GM21786 (cell line): Measurements from ENCODE around the gene TUBA4B.

ENCODE experiments used
- ATAC-seq: cut with Tn5 transposase; IDR thresholded peaks from one replicate; pipeline ENCODE4 v1.9.1; 2021; ENCODE audit not compliant: unreplicated experiment

The TUBA4B gene

DNA sequence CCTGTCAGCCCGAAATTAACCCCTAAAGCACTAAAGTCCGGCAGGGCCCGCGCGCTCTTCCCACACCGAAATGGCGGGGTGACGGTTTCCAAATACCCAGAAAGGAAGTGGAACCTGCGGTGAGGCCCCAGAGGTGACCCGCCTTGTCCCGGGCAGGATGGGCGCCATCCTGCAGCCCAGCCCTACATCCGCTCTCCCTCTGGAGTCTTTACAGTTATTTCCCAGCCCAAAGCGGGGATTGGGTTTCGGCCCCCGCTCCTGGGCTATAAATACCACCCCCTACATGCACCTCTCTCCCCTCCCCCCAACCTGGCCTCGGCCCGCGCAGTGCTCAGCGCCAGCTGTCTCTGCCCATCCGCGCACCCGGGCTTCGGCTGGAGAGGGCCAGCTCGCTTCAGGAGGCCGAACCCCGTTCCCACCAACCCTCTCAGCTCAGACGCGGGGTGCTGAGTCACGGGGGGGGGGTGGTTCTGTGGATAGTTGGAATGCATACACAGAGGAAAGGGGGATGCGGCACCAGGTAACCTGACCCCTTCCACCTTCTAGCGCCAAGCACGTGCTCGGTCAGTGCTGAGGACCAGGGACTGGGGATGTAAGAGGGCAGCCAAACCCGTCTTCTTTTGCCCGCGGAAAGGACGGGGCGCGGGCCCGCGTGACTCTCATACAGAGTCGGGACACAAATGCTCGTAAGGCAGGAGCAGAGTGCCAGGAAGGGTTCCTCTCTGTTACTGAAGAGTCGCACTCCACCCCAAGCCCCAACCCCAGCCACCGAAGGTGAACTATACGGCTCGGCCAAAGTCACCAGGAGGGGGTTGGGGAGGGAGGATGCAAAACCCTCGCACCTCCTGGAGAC is at the start of gene TUBA4B:
Gene TUBA4B, plus strand, starts transcription at position 344 of the 853 bp plus-strand sequence. Its CDS starts 165 bp downstream, at position 509.
- ATAC-seq = peak; percentile 0

DNA sequence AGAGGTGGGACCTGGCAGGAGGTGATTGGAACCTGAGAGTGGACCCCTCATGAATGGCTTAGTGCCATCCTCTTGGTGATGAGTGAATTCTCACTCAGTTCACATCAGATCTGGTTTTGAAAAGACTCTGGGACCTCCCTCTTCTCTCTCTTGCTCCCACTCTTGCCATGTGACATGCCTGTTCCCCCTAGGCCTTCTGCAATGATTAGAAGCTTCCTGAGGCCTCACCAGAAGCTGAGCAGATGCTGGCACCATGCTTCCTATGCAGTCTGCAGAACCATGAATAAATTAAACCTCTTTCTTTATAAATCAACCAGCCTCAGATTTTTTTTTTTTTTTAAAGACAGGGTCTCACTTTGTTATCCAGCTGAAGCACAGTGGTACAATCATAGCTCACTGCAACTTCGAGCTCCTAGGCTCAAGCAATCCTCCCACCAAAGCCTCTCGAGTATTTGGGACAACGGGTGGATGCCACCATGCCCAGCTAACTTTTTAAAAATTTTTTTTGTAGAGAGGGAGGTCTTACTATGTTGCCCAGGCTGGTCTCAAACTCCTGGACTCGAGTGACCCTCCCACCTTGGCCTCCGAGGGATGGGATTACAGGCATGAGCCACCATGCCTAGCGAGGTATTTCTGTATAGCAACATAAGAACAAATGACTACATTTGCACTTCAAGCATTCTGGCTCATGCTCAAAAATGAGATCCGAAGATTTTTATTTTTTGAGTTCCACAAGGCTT is 48.4 kb upstream of the TUBA4B start:
- no peak for ATAC-seq

DNA sequence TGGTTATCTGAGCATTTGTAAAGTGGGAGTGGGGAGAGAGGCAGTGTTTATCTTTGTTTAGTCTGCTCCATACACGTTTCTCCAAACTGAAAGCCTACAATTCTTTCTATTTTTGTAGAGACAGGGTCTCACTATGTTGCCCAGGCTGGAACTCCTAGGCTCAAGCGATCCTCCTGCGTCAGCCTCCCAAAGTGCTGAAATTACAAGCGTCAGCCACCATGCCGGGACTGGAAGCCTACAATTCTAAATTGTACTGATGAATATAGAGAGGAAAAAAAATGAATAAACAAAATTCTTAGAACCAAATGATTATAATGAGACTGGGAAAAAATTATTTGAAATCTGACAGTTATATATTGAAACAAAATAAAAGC is 47.9 kb upstream of the TUBA4B start:
- no peak for ATAC-seq

DNA sequence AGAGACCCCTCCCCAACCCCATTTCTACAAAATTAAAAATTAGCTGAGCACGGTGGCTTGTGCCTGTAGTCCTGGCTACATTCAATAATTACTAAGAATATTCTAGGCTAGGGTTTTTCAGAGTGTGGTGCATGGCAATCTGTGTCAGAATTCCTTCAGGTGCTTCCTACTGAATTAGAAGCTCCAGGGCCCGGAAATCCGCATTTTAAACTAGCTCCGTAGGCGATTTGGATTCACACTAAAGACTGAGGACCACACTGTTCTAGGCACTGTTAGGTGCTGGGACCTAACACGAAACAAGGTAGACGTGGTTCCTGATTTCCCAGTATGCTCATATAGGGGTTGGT is 47.1 kb upstream of the TUBA4B start:
- no peak for ATAC-seq

DNA sequence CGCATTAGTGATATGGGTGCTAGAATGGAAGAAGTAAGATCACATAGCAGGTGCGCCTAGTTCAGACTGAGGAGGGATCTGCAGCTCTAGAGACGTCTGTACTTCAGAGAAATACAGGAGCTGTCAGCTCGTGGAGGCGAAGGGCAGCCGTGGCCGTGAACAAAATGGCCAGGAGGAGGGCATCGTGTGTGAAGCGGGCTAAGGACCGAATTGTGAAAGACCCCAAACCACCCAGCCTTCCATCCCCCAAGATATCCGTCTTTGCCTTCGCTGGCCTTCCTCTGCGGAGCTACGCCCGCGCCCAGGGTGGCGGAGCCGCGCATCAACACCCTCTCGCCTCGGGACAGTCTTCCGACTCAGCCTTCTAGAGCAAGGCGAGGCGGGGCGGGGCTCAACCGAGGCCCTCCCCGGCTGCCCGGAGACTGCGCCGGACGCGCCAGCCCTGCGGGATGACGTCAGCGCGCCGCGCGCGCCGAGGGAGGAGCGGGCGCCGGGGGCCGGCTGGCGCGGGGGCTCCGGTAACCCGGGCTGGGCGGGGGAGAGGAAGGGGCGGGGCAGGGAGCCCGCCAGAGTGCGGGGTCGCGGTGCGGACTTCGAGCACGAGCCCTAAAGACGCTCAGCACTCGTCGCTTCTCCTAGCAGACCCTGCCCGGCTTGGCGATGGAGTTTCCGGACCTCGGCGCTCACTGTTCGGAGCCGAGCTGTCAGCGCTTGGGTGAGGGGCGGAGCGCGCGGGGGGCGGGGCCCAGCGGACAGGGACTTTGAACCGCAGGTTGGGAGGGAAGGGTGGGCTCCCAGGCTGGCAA is 46.5 kb upstream of the TUBA4B start, which contains the start of gene ZFAND2B:
Gene ZFAND2B, plus strand, starts transcription at position 455 of the 806 bp plus-strand sequence. Its CDS starts 206 bp downstream, at position 661.
- ATAC-seq = peak; percentile 98

DNA sequence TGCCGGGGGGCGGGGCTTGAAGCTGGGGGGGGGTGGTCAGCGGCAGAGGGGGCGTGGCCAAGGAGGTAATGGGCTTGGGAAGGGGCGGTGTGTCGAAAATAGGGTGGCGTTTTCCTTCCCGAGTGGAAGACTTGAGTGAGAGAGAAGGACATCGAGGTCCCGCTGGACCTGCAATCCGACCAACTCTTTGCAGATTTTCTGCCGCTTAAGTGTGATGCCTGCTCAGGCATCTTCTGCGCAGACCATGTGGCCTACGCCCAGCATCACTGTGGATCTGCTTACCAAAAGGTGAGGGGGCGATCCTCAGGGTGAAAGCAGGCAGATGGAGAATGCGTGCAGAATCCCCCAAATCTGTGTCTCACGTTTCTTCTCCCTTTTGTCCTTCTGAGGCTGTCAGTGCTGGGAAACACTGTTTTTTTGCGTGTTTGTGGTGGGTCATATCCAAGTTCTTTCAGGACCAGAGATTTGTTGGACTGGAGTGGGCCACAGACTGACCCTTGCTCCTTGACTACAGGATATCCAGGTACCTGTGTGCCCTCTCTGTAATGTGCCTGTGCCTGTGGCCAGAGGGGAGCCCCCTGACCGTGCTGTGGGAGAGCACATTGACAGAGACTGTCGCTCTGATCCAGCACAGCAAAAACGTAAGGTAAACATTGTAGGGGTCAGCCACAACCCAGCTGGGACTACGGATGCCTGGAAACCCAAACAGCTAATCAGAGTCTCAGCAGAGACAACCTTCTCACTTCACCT is 45.7 kb upstream of the TUBA4B start:
- no peak for ATAC-seq

DNA sequence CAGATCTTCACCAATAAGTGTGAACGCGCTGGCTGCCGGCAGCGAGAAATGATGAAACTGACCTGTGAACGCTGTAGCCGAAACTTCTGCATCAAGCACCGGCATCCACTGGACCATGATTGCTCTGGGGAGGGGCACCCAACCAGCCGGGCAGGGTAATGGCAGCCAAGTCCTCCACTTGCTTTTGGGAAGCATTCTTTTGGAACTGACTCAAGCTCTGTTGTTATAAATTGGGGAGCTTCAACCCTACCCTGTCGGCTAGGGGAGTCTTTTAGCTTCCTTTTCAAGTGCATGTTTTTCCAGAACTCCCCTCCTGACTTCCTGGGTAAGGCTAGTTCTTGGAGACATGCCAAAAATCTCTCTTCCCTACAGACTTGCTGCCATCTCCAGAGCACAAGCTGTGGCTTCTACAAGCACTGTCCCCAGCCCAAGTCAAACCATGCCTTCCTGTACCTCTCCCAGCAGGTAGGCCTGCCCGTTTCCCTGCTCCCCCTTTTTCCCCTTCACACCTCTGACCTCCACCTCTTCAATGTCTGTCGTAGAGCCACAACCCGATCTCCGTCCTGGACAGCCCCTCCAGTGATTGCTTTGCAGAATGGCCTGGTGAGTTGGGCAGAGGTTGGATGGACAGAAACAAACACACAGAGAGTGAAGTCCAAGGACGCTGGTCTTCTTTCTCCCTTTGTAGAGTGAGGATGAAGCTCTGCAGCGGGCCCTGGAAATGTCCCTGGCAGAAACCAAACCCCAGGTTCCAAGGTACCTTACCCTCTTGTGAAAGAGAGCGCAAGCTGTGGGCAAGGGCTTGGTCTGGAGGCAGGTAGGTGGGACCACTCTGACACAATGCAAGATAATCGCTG is 44.9 kb upstream of the TUBA4B start:
- no peak for ATAC-seq

DNA sequence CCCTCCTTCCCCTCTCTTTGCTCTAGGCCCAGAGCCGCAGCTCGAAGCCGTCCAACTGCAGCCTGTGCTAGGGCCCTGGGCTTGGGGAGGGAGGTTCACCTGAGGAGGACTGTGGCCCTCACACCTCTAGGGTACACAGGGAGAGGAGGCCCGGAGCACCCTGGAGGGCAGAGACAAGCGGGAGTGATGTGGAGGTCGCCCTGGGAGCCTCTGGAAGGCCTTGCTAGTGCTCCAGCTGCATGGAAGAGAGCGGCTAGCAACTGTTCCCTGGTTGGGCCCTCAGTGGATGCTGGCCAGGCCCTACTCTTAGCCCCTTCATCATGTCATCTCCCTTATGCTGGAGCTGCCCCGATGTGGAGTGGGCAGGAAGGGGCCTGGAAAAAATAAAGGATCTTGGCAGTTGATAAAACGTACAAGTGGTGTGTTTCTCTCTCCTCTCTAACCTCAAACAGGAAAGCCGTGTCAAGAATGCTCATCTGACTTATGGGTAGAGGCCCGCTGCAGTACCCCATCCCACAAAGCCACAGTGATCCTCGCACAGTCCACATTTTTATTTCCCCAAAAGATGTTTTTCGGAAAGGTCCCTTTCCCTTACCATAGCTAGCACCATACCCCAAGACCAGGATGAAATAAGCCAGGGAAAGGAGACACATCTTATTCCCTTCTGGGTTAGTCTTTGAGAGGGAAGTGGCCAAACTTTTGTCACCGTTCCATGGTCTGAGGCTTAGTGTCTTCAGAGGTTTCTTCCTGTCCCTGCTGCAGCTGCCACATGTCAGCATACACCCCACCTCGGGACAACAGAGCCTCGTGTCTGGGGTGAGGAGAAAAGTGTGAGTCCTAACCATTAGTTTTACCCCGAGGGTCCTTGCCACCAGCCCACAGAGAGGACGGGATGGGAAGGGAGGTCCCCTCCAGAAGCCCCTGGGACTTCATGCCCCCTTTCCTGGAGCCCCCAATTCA is 43.5 kb upstream of the TUBA4B start:
- no peak for ATAC-seq

DNA sequence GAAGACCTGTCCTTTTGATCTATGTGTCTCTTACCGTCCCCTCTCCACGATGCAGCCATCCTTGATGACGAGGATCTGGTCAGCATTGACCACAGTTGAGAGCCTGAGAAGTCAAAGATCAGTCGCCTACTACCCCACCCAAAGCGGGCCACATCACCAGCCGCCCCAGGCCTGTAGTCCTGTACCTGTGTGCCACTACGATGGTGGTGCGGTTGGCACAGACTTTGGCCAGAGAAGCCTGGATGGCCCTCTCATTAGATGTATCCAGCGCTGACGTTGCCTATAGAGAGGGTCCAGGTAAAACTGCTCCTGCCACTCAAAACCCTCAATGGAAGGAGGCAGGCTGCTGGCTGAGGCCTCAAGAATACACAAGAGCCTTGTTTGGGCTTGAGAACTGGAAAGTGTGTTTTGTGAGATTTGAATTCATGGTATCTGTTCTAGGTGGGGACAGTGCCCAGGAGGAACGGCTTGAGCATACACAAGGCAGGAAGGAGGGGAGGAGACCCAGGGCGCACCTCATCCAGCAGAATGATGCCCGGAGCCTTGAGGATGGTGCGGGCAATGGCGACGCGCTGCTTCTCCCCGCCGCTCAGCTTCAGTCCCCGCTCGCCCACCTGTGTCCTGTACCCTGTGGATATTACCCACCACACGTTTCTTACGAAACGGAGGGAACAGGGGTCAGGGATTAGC is 42.7 kb upstream of the TUBA4B start:
- no peak for ATAC-seq

DNA sequence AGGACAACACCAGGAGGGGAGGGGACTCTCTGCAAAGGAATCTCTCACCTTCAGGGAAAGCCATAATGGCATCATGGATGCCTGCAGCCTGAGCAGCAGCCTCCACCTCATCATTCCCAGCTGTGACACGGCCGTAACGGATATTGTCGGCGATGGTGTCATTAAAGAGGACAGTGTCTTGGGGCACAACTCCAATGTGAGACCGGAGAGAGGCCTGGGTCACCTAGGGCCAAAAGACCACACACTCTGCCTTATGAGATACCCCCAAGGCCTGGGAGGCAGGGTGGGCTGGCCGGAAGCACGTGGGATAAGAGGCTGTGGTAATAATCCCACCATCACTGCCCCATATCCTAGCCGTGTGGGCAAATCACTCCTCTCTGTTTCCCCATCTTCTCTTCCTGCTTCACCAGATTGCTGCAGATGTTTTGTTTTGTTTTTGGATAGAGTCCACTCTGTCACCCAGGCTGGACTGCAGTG is 42.1 kb upstream of the TUBA4B start:
- ATAC-seq = no peak

DNA sequence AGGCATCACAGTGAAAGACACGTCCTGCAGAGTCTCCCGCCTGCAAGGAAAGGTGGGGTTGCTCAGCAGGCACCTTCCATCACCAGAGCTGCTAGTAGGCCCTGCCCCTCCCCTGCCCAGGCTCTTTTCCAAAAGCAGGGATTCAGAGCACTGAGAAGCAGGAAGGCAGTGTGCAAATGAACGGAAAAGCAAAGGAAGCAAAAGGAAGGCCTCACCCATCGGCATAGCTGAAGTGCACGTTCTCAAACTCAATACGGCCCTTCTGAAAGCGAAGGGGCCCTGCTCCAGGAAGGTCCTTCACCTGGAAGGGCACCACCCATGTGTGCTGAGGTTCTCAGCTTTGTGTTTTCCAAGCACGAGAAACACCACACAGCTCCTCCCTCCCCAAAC is 40.0 kb upstream of the TUBA4B start:
- no peak for ATAC-seq

DNA sequence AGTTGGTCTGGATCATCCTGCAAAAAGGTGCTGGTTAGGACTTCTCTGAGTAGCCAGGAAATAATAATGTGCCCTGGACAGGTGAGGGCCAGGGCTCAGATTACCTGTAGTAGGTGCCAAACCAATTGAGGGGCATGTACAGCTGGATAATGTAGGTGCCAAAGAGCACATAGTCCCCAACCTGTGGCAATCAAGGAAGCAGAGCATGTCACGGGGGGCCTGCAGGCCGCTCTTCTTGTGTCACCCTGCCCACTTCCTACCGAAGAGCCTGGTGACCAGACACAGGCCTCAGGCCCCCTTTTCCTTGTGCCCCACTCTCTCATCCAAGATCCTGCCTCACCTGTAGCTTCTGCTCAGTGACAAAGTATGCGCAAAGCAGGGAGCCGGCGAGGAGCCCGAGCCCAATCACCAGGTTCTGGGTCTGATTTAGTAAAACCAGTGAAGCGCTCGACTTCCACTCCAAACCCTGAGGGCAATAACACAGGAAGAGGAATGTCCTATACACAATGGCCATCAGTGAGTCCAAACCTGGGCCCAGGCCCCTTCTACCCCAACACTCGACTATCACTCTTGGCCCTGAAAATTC is 39.5 kb upstream of the TUBA4B start:
- ATAC-seq = no peak

DNA sequence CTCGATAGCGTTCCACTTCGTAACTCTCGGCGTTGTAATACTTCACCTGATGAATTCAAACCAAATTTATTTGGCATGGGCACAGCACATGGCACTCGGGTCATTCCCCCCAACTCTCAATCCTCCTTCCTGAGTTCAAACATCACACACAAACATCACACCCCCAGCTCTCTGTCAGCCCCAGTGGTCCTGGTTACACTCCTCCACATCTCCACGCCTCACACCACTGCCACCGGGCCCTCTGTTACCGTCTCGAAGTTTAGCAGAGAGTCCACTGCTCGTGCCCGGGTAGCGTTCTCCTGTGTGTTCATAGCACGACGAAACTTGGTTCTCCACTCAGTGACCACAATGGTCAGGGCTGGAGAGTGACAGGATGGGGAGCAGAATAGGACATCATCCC is 38.9 kb upstream of the TUBA4B start:
- ATAC-seq = no peak

DNA sequence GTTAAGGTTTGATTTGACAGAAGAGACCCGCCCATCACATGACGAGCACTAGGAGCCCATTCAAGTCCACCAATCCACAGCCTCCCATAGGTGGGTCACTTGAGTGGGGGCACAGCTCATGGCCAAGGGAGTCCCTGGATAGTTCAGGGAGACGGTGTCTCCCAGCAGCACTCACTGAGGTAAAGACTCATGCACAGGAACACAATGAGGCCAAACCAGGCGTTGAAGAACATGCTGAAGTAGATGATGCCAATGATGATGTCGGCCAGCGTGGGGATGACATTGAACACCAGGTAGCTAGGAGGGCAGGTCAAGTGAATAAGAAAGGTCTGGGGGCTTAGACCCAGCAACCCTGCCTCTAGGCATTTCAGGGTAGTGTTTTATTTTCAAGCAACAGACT is 38.3 kb upstream of the TUBA4B start:
- no peak for ATAC-seq

DNA sequence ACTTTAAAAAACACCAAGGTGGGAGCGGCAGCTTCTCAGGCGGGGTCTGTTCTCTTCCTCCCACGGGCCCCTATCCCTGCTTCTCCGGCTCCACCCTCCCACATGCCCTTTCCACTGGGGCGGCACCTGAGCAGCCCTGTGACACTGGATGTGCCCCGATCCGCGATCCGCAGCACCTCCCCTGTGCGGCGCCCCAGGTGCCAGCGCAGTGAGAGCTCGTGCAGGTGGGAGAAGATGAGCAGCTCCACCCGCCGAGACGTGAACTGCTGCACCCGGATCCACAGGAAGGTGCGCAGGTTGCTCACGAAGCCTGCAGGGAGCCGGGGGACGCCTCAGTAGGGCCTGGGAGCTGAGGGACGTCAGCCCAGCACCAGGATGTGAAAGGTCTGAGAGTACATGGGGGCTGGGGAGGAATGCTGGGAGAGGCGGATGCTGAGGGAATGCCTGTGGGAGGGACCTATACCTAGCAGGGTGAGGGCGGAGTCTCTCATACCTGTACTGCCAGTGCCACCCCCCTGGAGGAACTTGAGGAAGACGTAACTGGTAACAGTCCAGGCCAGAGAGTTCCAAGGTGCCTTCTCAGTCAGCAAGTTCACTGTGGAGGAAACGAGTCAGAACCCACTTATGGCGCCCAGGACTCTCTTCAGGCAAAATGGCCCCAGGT is 37.0 kb upstream of the TUBA4B start:
- ATAC-seq = no peak

DNA sequence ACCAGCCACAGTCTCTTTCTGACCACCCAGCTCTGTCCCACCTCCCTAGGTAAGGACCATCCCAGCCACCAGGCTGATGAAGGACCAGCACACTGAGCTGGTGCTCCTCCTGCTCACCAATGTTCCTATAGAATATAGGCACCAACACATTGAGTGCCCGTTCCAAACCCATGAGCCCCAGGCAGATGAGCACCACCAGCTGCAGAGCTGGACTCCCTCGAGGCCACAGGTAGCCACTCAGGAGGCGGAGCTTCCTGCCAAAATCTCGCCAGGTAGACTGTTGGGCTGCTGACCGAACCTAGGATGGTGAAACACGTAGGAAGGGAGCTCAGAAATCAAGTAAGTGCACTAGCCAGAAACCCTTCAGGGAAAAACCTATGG is 36.5 kb upstream of the TUBA4B start:
- ATAC-seq = no peak

DNA sequence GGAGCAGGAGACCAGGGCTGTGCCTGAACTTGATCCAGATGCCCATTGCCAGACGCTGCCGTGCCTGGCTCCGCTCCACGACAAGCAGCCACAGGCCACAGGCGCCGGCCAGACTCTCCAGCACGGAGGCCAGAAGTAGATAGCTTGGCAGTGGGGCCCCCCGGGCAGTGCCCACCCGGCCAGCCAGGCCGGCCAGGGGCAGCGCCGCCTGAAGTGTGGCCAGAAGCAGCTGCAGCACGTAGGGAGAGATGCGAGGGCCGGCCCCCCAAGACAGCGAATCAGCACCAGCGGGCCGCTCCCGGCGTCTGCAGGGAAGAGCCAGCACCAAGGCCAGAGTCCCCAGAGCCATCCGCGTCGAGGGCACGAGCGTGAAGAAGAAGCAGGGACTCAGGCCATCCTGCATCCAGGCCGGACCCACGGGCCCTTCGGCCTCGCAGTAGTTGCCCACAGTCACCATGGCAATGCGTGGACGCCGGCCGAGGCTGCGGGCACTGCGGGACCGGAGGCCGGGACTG is 34.8 kb upstream of the TUBA4B start:
- ATAC-seq = peak; percentile 27
